Esophagus muscularis mucosa (tissue), 4 donors: ENCODE results near the gene ABCB10. TPM values are rescaled to one million over a fixed set of nuclear protein-coding genes. Genes with fewer than 3 reads are reported as not detected.
A peak's percentile ranks its signal among the peaks of the same experiment; 100 is the strongest.

Experiments
- DNase-seq: peaks from one replicate; pipeline ENCODE4 v3.0.0-alpha.2; 2017; ENCODE audit errors: extremely low spot score
- H3K27ac ChIP-seq, 4 donors: fragments of 200-600 bp; sonication (generic); replicated peaks in 1 of 4; 1 replicate in 3 of 4; 2 replicates in 1 of 4; pipeline ENCODE4 v1.5.1; 2016 to 2019; ENCODE audit warnings: mild to moderate bottlenecking in 1 of 4
- H3K27me3 ChIP-seq, 4 donors: fragments of 200-600 bp; sonication (generic); one replicate each; pipeline versions ENCODE4 v1.5.1 to v1.6.0; 2016 to 2019
- H3K36me3 ChIP-seq, 4 donors: fragments of 200-600 bp; sonication (generic); one replicate each; pipeline ENCODE4 v1.5.1; 2016 to 2019
- H3K4me1 ChIP-seq, 4 donors: fragments of 200-600 bp; sonication (generic); one replicate each; pipeline ENCODE4 v1.5.1; 2016 to 2019
- H3K4me3 ChIP-seq, 4 donors: fragments of 200-600 bp; sonication (generic); 1 replicate in 2 of 4; 2 replicates in 2 of 4; pipeline ENCODE4 v1.5.1; 2016 to 2019; ENCODE audit warnings: mild to moderate bottlenecking in 4 of 4, moderate library complexity in 1 of 4
- H3K9me3 ChIP-seq, 4 donors: fragments of 200-600 bp; sonication (generic); 1 replicate in 3 of 4; 2 replicates in 1 of 4; pipeline ENCODE4 v1.5.1; 2016 to 2019
- EP300 ChIP-seq: sonication (generic); formaldehyde crosslinking; IDR thresholded peaks from one replicate; pipeline ENCODE4 v1.6.1; 2017; ENCODE audit warnings: antibody characterized with exemption
- POLR2A ChIP-seq: fragments of 450-650 bp; IDR thresholded peaks from one replicate; pipeline ENCODE4 v1.6.1; 2017; ENCODE audit warnings: antibody characterized with exemption, moderate library complexity, mild to moderate bottlenecking, low read depth
- POLR2AphosphoS5 ChIP-seq, 2 donors: sonication (generic); formaldehyde crosslinking; IDR thresholded peaks; one replicate each; pipeline ENCODE4 v1.6.1; 2017; ENCODE audit warnings: antibody characterized with exemption in 2 of 2
- WGBS: methylation state at CpG from one replicate; pipeline ENCODE4 v1.1.5; 2018; 5-methylcytosine and 5-hydroxymethylcytosine counted together
- intact Hi-C: fragments of 100-400 bp; cut with DNase I; formaldehyde crosslinking; loops from one replicate; pipeline ENCODE4 v1.15.1; 2023
- total RNA-seq, 4 donors: library from RNA; depleted of rRNA; stranded (reverse); fragments of >200 nt; gene quantifications; one replicate each; pipeline versions ENCODE4 v1.1.0 to v1.2.1, GENCODE V29; 2016
- TF ChIP-seq, protein P1 (sequence below), 3 experiments: fragments of 200-600 bp in 2 of 3; fragments of 450-650 bp in 1 of 3; sonication (generic) in 2 of 3; IDR thresholded peaks; one replicate each; pipeline ENCODE4 v1.5.1; 2017 to 2019; ENCODE audit warnings: antibody characterized with exemption in 3 of 3, mild to moderate bottlenecking in 2 of 3, moderate library complexity in 1 of 3

The ABCB10 gene
- total RNA-seq, 4 donors from 2014 or later = 14.1 to 28.7 (median 21.3) TPM

GRCh38 chr1:229557913-229558414 lies 543 bp downstream of the ABCB10 start:
- no peaks in the 10 kb centered on the region for H3K36me3 ChIP-seq
- peaks cover 34 to 60% (median 55%) of the 10 kb centered on the region in 4 donors for H3K4me1 ChIP-seq
- intact Hi-C loops = loop anchor here (1.0 to 5.0 kb wide), 2 partner anchors 41 to 68 kb away; partner anchors contain the start of genes TAF5L and URB2
- H3K4me3 ChIP-seq = peak overlapping the region; percentile 91 to 94 (median 94)
- WGBS = 0% methylated on average over 3 of the region's 59 CpGs
- DNase-seq = no peak
- H3K27me3 ChIP-seq = no peaks in the 10 kb centered on the region
- TF ChIP-seq POLR2AphosphoS5 (IDR thresholded peaks at IDR 0.05) (no peak), POLR2A (no peak)
- TF ChIP-seq, protein P1, sequence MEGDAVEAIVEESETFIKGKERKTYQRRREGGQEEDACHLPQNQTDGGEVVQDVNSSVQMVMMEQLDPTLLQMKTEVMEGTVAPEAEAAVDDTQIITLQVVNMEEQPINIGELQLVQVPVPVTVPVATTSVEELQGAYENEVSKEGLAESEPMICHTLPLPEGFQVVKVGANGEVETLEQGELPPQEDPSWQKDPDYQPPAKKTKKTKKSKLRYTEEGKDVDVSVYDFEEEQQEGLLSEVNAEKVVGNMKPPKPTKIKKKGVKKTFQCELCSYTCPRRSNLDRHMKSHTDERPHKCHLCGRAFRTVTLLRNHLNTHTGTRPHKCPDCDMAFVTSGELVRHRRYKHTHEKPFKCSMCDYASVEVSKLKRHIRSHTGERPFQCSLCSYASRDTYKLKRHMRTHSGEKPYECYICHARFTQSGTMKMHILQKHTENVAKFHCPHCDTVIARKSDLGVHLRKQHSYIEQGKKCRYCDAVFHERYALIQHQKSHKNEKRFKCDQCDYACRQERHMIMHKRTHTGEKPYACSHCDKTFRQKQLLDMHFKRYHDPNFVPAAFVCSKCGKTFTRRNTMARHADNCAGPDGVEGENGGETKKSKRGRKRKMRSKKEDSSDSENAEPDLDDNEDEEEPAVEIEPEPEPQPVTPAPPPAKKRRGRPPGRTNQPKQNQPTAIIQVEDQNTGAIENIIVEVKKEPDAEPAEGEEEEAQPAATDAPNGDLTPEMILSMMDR (IDR thresholded peaks at IDR 0.05) = peak; percentile 13 to 34 (median 24)
- H3K27ac ChIP-seq = peak overlapping the region; percentile 90 to 97 (median 96)
- H3K9me3 ChIP-seq = no peaks in the 10 kb centered on the region

DNA sequence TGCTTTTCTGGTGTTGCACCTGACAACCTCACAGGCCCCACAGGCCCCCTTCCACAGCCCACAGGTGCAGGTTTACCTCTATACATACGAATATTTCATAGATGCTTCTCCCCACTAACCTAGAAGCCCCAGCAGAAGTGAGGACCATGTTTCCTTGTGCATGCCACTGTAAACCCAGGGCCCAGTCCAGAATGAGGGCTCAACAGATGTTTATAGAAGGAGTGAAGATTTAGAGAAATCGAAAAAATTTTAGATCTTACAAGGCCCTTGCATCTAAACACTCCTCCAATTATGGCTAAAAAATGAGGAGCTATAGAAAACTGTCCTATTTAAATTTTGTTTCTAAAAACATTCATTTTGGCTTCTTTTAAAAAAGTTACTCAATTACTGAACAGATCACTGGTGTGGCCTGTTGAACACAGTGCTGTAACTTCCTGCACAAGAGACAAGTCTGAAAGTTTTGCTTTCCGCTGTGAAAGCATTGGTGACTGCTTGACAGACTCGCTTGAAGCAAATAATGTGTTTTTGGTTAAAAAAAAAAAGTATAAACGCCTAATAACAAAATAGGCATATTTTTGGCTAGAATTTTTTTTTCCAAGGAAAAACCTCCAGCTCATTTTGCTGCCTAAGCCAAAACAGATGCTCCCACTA lies 1.2 kb downstream of the ABCB10 start:
- WGBS = 24% methylated on average over 5 of the region's 5 CpGs
- H3K9me3 ChIP-seq = no peaks in the 10 kb centered on the region
- peaks cover 34 to 62% (median 59%) of the 10 kb centered on the region in 4 donors for H3K4me1 ChIP-seq
- TF ChIP-seq, protein P1 (IDR thresholded peaks at IDR 0.05) = no peak
- TF ChIP-seq EP300 (no peak), POLR2A (no peak), POLR2AphosphoS5 (IDR thresholded peaks at IDR 0.05) (peak in 1 of 2 donors; percentile 42)
- peak overlapping the region; percentile 91 to 94 (median 94) for H3K4me3 ChIP-seq
- H3K36me3 ChIP-seq = no peaks in the 10 kb centered on the region
- intact Hi-C loops = loop anchor here (5.0 kb wide), 1 partner anchor 40 kb away; no protein-coding TSS in a partner anchor
- H3K27ac ChIP-seq = peak overlapping the region; percentile 90 to 97 (median 96)
- no peak for DNase-seq
- H3K27me3 ChIP-seq = no peaks in the 10 kb centered on the region

GRCh38 chr1:229554886-229555621 lies 3.5 kb downstream of the ABCB10 start:
- WGBS = 70% methylated on average over 9 of the region's 10 CpGs
- Histone ChIP-seq H3K36me3 (no peaks in the 10 kb centered on the region), H3K9me3 (no peaks in the 10 kb centered on the region), H3K4me1 (peaks cover 43 to 85% (median 79%) of the 10 kb centered on the region in 4 donors), H3K27ac (no peak overlapping the region), H3K4me3 (no peak overlapping the region), H3K27me3 (no peaks in the 10 kb centered on the region)
- no peak for DNase-seq
- intact Hi-C loops = loop anchor here (5.0 kb wide), 1 partner anchor 38 kb away; no protein-coding TSS in a partner anchor
- no peak for TF ChIP-seq POLR2AphosphoS5 (IDR thresholded peaks at IDR 0.05)
- TF ChIP-seq, protein P1 (IDR thresholded peaks at IDR 0.05) = no peak
- TF ChIP-seq EP300 = no peak
- no peak for TF ChIP-seq POLR2A

DNA sequence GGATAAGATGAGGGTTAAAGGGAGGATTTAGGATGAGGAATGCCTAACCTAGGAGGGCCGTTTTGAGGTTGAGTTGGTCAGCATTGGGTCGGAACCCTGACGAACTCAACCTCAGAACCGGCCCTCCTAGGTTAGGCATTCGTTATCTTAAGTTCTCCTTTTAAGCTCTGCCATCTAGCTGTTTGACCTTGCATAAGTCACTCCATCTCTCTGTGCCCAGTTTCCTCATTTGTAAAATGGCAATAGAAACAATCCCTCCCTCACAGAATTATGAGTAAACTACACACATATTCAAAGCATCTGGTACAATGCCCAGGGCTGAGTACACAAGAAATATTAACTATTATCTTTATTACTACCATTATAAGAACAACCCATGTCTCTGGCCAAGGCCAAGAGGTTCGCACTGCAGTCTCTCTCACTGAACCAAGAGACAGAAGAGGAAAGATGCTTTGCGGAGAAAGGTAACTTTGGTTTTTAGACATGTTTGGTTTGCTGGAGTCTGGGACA lies 4.8 kb downstream of the ABCB10 start:
- Histone ChIP-seq H3K4me1 (peaks cover 43 to 82% (median 73%) of the 10 kb centered on the region in 4 donors), H3K4me3 (no peak overlapping the region), H3K36me3 (peaks cover 4 to 7% (median 6%) of the 10 kb centered on the region in 4 donors), H3K27ac (peak overlapping the region in 1 of 4 donors; percentile 51), H3K9me3 (no peaks in the 10 kb centered on the region), H3K27me3 (no peaks in the 10 kb centered on the region)
- 91% methylated on average over 7 of the region's 7 CpGs for WGBS
- TF ChIP-seq, protein P1 (IDR thresholded peaks at IDR 0.05) = no peak
- TF ChIP-seq POLR2A (no peak), EP300 (no peak), POLR2AphosphoS5 (IDR thresholded peaks at IDR 0.05) (no peak)
- DNase-seq = no peak
- intact Hi-C loops = no loop called here
